Epithelial cell of esophagus (primary cell): ENCODE measurements around the gene CERK.
A peak's percentile ranks its signal among the peaks of the same experiment; 100 is the strongest.

Experiments
- DNase-seq: peaks from one replicate; pipeline ENCODE4 v3.0.0; 2010; ENCODE audit warnings: low read depth
- H3K4me3 ChIP-seq: 2 replicates; pipeline ENCODE4 v1.5.1; 2011; ENCODE audit warnings: mild to moderate bottlenecking, low read length, control low read depth
- TF ChIP-seq, protein P1 (sequence below): IDR thresholded peaks from 2 replicates; pipeline ENCODE4 v1.5.1; 2011; ENCODE audit warnings: low read depth, mild to moderate bottlenecking, low read length, control low read depth, inconsistent platforms; ENCODE audit not compliant: insufficient read depth; ENCODE audit errors: missing control alignments

CERK gene

DNA sequence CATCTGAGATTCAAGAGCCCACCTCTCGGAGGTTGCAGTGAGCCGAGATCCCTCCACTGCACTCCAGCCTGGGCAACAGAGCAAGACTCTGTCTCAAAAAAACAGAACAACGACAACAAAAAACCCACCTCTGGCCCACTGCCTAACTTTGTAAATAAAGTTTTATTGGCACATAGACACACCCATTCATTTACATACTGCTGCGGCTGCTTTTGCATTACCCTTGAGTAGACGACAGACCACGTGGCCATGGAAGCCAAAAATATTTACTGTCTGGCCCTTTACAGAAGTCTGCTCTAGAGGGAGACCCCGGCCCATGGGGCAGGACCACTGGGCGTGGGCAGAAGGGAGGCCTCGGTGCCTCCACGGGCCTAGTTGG is 70.8 kb downstream of the CERK start:
- TF ChIP-seq, protein P1, sequence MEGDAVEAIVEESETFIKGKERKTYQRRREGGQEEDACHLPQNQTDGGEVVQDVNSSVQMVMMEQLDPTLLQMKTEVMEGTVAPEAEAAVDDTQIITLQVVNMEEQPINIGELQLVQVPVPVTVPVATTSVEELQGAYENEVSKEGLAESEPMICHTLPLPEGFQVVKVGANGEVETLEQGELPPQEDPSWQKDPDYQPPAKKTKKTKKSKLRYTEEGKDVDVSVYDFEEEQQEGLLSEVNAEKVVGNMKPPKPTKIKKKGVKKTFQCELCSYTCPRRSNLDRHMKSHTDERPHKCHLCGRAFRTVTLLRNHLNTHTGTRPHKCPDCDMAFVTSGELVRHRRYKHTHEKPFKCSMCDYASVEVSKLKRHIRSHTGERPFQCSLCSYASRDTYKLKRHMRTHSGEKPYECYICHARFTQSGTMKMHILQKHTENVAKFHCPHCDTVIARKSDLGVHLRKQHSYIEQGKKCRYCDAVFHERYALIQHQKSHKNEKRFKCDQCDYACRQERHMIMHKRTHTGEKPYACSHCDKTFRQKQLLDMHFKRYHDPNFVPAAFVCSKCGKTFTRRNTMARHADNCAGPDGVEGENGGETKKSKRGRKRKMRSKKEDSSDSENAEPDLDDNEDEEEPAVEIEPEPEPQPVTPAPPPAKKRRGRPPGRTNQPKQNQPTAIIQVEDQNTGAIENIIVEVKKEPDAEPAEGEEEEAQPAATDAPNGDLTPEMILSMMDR = no peak
- H3K4me3 ChIP-seq = no peak overlapping the region
- DNase-seq = no peak

DNA sequence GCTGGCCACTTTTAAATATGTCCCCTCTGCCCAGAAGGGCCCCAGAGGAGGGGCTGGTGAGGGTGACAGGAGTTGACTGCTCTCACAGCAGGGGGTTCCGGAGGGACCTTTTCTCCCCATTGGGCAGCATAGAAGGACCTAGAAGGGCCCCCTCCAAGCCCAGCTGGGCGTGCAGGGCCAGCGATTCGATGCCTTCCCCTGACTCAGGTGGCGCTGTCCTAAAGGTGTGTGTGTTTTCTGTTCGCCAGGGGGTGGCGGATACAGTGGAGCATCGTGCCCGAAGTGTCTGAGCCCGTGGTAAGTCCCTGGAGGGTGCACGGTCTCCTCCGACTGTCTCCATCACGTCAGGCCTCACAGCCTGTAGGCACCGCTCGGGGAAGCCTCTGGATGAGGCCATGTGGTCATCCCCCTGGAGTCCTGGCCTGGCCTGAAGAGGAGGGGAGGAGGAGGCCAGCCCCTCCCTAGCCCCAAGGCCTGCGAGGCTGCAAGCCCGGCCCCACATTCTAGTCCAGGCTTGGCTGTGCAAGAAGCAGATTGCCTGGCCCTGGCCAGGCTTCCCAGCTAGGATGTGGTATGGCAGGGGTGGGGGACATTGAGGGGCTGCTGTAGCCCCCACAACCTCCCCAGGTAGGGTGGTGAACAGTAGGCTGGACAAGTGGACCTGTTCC is 71.3 kb downstream of the CERK start:
- TF ChIP-seq, protein P1 = no peak
- peak; percentile 19 for DNase-seq
- no peak overlapping the region for H3K4me3 ChIP-seq

GRCh38 chr22:46665751-46666280 is 72.2 kb downstream of the CERK start:
- TF ChIP-seq, protein P1 = no peak
- no peak overlapping the region for H3K4me3 ChIP-seq
- DNase-seq = no peak

DNA sequence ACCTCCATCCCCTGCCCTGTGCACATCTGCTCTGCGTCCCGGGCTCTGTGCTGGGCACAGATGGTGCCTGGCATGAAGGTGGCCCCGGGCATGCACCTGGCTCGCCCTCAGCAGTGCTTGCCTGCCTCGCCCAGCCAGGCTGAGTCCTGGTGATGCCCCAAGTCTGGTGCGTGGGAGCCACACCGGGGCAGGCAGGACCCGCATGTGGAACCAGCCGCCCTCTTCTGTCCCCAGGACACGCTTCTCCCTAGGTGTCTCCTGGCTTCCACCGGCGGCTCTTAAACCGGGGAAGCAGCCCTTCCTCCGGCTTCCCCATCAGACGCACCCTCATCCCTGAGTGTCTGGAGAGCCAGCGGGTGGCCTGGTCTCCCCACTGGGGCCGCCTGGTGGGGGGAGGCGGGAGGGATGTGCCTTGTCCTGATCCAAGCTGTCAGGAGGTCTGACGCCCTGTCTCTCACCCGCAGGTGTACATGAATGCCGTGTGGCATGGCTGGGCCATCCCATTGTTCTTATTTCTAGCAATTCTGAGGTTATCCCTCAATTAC is 72.8 kb downstream of the CERK start:
- TF ChIP-seq, protein P1 = no peak
- no peak overlapping the region for H3K4me3 ChIP-seq
- DNase-seq = no peak

DNA sequence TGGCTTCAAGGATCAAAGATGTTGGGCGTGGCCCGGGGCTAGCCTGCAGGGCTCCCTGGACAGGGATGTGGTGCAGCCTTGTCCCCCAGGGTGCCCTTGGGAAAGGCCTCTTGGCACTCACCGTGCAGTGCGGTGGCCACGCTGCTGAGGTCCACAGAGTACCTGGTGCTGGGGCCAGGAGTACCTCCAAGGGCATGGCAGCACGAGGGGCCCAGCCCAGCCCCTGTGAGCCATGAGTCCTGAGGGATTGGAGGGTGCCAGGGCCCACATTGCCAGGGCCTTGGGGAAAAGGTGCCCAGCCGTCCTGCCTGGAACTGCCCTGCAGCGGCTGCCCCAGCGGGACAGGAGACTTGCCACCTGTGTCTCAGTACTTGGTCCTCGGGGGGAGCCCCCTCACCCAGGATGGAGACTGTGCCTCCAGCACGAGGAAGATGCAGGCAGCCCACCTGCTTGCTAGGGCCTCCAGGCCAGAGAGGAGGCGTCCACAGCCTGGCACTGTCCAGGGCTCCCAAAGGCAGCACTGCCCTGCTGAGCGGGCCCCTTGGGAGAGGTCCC is 73.7 kb downstream of the CERK start:
- no peak for DNase-seq

GRCh38 chr22:46663436-46664100 is 74.5 kb downstream of the CERK start:
- TF ChIP-seq, protein P1 = no peak
- no peak for DNase-seq
- no peak overlapping the region for H3K4me3 ChIP-seq

More for the DNA sequence above, 73.7 kb downstream of the CERK start:
- H3K4me3 ChIP-seq = no peak overlapping the region
- TF ChIP-seq, protein P1 = no peak
